Suppressor macrophage treated with lipopolysaccharide for 4 hours (primary cell): ENCODE results near the gene FAM163A.

ENCODE experiments used
- DNase-seq: peaks from one replicate; pipeline ENCODE4 v3.0.0-alpha.2; 2020

FAM163A gene

DNA sequence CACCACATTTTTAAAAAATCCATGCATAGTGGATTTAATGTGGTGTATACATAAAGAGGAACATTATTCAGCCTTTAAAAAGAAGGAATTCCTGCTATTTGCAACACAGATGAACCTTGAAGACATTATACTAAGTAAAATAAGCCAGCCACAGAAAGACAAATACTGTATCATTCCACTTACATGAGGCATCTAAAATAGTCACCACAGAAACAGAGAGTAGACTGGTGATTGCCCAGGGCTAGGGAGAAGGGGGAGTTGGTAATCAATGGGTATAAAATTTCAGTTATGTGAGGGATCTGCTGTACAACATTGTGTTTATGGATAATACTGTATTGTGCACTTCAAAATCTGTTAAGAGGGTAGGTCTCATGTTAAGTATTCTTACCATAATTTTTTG lies 10.0 kb downstream of the FAM163A start:
- DNase-seq: no peak

DNA sequence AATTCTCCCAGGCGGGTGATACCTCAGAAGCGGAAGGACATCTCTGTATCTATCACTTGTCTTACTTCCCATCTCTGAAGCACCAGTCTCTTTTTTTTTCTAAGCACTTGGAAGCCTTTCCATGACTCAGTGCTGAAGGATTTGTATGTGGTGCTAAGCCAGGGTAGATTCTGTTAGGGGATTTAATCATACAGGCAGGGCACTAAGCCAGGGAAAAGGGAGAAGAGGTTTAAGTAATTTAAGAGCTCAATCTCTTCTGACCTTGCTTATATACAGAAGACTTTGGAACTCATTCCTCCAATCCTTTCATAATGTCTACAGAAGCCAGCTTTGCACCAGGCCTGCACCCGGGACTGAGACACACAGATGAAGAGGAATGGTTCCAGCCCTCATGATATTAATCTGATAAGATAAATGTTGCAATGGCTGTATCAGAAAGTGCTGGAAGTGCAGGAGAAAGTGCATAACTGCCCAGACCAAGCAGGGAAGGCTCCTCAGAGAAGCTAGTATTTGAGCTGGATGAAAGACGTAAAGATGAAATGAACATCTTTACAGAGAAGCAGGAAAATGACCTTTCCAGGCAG lies 11.0 kb downstream of the FAM163A start:
- no peak for DNase-seq

DNA sequence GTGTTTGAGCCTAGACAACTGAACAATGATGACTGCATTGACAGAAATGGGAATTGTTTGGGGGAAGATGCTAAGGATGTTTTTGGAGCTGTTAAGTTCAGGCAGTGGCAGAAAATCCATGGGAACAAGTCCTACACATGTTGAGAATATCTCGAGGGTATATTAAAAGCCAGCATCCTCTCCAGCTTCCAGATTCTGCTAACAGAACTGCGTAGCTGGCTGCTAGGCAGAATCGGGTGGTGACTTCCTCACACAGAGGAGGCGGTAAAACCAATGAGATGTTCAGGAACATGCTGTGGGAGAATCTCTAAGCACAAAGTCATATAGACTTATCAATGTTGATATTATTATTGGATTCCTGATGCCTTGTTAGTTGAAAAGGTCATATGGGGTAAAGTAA lies 14.8 kb downstream of the FAM163A start:
- DNase-seq: no peak

DNA sequence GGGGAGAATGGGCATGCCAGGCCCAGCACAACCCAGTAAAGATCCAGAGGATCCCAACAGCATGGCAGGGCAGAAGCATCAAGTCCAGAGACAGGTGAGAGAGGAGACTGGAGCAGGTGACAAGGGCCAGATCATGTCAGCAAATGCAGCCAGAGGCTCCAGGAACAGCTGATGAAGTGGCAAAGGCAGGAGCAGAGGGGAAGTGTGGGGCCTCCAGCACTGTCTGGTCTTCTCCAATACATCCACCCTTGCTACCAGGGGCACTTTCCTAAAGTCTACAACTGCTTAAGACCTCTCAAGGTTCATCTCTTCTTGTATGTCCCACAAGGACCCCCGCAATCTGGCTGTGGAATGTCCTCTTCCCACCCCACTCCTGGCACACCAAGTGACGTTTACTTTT lies 17.4 kb downstream of the FAM163A start:
- DNase-seq: no peak

DNA sequence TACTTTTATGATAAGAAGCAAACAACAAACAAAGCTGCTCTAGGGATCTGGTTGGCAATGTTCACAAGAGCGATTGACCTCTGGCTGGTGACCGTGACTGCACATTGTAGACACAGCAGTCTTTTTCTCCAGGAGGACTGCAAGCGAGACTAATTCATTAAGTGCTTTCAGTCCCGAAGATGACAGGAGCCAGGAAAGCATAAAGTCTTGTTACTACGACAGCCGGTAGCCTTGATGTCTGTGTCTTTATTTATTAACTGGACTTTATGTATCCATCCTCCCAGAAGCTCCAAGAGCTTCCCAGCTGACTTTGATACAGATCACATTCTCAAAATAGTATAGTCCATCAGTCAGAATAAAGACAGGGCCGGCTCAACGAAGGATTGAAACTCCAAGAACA lies 18.2 kb downstream of the FAM163A start:
- DNase-seq: no peak

DNA sequence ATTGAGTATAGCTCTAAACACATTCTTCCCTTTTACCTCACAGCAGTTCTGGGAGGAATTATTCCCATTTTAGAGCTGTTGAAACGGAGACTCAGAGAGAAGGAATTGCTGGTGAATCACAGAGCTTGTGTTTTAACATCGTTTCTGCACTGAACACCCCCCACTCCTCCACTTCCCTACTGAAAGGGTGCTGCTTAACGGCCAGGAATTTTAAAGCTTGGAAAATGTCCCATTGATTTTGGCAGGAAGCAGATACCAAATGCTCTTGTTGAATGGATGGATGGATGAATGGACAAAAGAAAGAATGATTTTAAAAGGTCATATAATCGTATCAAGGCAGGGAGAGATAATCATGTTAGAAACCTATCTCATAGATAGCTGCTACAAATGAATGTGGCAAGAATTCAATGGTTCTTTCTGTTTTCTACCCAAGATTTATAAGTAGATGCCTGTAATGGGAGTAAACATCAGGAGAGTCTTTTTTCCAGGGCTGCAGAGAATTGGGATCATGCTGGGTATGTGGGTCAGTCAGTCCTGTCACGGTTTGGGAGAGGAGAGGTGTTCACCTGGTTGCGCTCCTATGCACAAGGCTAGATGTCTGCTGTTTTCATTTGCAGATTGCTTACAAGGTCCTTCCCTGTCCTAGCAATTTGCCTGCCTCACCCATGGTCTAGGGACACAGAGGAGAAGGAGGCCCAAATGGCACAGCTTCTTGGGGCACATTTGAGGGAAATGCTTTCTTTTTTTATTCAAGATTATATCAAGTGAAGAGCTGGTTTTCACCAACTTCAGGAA lies 19.0 kb downstream of the FAM163A start:
- no peak for DNase-seq

DNA sequence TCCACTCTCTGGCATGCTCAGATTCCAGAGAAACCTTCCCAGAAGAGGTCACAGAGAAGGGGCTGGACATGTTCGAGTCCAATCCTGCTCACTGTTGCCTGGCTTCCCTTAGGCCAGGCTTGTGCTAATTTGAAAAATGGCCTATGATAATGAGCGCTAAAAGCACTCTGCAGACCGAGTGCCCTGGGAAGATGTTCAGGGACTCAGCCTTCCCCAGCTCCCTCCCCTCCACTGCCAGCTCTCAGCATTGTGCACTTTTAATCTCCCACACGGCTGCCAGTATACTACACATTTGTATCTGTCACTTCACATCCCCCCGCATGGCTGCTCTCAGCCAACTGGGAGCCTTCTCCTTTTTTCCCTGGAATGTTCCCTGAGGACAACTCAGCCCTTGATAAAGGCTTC lies 24.1 kb downstream of the FAM163A start:
- DNase-seq: no peak

DNA sequence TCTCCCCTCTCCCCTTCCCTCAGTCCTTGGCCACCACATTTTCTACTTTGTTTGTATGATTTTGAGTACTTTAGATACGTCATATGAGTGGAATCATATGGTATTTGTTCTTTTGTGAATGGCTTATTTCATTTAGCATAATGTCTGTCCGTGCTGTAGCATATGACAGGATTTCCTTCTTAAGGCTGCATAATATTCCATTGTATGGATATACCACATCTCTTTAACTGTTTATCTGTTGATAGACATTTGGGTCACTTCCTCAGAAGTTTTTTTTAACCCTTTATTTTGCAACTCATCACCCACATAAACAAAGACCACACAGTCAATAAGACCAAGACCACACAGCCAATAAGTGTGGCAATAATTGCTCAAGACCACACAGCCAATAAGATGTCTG lies 24.9 kb downstream of the FAM163A start:
- DNase-seq: no peak

DNA sequence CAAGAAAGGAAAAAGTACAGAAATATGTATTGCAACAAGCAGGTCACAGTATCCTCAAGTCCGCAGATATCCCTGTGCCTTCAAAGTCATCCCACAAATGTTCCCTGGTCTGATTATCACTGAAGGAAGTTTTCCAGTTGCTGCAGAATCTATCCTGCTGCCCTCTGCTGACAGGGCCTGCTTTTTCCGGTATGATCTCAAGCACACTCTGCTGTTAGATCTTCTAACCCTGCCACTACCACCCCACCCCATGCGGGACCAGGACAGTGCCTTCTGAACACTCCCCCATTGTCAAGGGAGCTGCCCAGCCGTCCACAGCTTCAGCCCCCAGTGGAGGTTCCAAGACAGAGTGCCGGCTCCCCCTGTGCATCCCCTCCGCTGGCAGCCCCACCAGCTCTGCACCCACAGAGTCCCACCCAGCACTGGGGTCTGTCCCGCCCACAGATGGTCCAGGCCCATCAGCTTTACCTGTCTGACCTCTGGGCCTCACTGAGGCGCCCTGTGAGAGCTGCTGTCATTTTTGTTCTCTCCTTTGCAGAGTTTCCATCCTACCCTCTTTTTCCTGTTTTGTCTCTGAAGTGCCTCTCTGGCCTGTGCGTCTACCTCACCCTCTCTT lies 27.9 kb downstream of the FAM163A start:
- no peak for DNase-seq

DNA sequence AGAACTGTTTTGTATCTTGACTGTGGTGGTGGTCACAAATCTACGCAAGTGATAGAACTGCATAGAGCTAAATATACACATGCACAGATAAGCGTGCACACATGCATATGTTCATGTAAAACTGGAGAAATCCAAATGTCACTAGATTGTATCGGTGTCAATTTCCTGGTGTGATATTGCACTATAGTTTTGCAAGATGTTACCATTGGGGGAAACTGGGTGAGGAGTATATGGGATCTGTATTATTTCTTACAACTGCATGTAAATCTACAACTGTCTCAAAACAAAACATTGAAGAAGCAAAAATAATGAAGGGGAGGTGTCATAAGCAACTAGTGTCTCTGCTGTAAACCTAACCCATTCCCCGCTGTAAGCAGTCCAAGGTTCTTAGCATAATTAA lies 30.2 kb downstream of the FAM163A start:
- DNase-seq: no peak

DNA sequence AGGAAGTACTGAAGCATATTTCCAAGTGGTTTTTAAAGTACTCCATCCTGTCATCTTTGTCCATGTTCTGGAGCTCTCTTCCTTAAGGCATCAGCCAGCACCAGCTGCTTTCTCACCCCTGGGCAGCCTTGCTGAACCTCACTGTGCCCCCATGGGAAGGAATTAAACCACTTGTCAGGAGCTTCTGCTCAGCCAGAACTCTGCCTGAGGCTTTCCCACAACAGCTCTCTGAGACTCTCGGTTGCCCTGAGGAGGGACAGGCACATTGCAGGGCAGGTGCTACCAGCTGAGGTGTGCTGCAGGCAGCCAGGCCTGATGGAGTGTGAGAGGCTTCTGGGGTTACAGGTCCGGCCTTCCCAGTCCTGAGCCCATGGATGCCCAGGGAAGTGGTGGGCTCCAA lies 30.9 kb downstream of the FAM163A start:
- no peak for DNase-seq

DNA sequence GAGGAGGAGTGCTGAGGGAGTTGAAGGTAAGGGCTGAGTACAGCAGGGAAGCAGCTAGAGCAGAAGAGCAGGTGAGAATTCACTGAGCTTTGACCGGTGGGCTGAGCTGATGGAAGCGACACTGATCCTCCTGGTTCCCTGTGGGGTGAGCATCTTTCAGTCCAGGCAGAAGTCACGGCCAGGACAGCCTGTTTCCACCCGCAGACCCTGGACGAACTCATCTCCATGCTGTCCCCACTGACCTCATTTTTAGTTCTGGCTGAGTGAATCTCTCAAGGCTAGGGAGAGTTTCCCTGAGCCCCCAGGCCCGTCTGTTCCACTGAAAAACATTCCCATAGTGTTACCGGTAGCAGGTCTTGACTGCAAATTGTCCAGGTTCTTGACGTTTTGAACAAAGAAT lies 31.5 kb downstream of the FAM163A start:
- no peak for DNase-seq

DNA sequence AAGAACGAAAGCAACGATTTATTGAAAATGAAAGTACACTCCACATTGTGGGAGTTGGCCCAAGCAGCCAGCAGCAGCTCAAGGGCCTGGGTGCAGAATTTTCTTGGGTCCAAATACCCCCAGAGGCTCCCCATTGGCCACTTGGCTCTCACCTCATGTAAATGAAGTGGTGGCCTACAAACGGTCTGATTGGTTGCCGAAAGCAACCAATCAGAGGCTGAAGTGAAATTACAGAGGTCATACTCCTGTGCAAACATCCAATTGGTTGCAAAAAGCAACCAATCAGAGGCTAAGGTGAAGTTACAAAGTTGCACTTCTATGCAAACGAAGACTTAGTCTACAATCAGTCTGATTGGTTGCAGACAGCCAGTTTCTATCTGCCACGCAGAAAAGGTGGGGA lies 31.9 kb downstream of the FAM163A start:
- no peak for DNase-seq

DNA sequence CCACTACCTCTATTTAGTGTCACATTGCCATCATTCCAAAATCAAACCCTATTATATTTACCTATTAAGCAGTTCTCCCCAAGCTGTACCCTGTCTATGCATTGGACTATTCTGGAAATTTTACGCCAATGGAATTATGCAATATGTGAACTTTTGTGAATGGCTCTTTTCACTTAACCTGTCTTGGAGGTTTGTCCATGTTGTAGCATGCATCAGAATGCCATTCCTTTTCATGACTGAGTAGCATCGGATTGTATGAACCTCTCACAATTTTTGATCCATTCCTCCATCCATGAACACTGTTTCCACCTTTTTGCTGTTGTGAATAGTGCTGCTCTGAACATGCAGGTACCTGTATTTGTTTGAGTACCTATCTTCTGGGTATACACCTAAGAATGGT lies 33.7 kb downstream of the FAM163A start:
- no peak for DNase-seq

DNA sequence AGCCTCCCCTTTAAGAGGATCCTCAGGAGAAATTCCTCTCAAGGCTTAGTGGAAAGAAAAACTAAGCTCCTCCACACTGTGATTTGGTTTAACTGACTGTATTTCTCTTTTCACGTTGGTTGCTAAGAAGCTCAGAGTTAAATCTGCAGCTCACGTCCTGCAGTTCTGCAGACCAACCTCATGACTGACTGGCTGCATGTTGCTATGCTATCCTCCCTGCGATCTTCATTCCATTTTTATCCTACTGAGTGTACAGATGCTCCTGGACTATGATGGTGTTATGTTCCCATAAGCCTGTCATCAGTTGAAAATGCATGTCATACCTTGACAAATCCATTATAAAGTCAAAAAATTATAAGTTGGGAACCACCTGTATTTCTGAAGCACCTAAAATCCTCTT lies 34.6 kb downstream of the FAM163A start:
- DNase-seq: no peak

DNA sequence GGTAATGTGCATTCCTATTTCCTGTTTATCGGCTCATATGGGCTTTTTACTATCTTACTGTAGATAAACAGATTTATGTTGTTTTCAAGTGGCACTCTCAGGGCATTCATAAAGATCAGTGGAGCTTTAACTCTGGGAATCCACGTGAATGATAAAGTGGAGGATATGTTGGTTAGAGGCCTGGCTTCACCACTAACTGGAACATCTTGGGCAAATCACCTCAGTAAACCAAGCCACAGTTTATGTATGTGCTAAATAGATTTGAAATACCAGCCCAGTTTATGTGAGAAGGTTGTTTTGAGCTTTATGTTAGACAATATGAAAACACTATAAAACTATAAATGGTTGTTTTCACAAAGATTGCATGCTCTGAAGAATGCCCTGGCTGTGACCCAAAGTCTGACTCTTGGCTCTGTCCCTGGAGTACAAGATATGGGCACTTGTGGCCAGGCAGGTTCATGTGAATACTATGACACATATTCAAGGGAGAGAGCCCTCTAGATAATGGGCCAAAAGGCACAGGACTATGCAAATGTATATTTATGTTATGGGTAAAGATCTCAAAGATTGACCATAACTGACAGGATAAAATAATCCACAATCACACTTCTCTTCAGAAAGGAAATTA lies 36.7 kb downstream of the FAM163A start:
- no peak for DNase-seq

DNA sequence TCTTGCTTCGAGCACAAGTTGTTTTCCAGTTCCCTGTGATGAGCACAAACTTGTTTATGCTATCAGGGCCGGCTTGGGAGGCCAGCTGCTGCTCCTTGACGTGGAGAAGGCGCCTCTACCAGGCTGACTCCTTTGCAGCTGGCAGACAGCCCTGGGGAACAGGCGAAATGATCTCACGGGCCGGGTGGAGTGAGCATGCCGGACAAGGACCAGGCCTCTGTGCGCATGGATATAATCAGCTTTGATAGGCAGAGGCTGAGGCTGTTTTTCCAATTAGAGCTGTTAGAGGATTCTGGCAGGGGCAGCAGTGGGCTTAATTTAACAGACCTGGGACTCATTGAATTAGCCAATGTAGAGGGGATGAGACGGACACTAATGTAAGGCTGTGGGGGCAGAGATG lies 38.9 kb downstream of the FAM163A start:
- DNase-seq: no peak

DNA sequence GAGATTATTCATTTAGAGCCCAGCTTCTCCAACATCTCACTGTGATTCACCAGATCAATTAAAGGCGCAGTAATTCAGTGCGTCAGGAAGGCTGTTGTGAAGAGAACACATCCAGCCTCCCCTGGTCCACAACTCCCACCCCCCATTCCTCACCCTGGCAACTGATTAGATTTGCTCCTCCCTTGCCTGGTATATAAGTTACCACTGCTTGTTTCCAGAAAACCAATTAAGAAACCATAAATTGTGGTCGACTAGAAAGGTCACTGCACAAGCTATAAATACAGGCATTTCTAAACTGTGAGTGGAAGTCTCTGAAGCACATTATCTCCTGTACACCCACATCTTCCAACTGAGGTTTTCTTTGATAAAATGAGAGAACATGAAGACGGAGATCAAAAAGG lies 41.9 kb downstream of the FAM163A start:
- no peak for DNase-seq

DNA sequence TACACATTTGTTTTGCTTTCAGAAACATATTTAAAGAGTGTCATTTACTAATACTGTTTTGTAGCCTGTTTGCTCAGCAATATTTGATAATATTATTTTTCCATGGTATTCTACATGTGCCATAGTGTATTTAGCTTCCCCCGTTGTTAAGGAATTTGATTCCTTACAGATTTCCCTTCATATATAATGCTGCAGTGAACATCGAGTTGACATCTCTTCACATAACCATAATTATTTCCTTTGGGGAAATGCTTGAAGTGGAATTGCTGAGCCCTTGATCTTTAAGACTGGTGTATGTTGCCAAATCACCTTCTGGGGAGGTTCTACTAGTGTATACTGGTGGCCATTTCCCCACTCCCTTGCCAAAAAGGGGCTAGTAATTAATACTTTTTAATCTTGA lies 42.6 kb downstream of the FAM163A start:
- no peak for DNase-seq

DNA sequence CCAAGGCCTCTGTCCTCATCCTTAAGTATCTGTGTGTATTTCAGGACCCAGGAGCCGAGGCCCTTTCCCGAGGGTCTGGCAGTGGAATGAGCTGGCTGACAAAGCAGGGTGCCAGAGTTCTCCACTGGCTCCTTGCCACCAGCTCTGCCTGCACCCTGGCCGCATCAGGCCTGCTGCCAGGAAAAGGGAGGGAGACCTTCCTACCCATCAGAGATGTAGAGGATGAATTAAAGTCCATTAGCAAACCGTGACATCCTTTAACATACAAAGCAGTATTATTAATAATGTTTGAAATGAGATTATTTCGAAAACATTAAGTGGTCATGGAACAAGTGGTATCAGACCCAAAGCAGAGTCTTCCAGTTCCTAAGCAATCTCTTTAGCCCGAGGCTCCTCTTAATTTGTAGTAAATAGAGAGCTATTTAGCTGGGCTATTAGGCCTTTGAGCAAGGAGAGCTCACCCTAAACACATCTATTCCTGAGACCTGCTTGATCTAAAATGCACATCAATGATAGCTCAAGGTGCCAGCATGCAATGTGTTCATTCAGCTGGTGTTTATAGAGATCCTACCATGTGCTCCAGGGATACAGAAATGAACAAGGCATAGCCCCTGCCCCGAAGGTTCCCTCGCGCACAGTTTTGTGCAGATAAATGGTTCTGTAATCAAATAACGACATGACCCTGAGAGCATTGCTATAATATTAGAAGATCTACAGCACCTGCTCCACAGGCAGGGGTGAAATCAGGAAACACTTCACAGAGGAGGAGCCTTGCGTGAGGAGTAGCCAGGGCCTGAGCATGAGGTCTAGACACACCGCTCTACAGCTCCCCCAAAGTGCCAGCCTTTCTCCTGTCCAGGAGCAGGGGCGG lies 44.0 kb downstream of the FAM163A start:
- DNase-seq: no peak

DNA sequence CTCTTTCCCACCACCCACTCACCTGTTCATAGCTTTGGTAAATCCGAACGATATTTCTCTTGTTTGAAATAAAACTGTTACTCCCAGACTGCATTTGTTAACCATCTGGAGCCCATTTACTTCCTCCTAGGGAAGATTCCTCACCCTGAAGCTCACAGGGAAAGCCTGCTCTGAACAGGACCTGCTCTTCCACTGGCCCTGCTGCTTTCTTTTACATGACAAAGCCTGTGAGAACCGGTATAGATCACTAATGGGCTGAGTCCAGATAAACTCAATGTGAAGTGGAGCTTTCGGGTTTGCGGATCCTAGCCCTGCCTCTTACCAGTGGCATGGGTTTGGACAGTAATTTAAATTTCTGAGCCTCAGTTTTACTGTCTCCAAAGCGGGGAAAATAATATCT lies 45.2 kb downstream of the FAM163A start:
- DNase-seq: no peak

DNA sequence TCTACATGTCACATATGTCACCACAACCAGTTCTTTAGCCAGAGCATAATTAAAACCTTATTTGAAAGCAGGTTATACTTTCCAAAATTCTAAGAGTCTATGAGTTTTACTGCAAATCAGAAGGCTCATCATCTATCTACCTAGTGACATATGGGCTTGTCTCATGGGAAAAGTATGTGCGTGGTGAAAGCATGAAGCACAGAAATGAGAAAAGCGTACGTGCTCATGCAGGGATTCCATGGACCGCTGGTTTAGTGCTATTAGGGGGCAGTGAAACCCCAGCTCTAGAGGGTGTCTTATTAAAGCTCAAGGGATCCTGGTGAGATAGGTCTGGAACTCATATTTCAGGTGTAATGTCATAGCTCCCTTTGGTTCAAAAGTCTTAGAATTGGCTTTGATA lies 50.2 kb downstream of the FAM163A start:
- DNase-seq: no peak

DNA sequence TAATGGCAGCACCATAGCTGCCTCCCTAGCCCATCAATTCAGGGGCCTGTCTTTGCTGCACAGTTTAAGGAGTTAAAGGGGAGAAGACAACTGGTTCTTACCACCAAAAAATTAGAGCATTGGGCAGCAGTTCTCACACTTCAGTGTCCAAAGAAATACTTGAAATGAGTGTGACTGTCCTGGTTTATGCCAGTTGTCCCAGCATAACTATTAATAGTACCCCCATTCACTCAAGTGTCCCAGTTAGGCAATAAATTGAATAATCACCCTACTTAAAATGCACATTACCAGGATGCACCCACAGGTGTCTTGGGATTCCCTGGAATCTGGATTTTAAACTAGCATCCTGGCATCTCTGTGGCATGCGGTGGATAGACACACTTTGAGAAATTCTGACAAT lies 51.1 kb downstream of the FAM163A start:
- DNase-seq: no peak
